K562 (cell line): ENCODE measurements around the gene FAM90A1.
"Not testable (repeated sequence)": the region's sequence is repeated elsewhere in the genome, so short reads cannot be mapped to it uniquely, and the experiment has no call there.

Source experiments
- BHLHE40 ChIP-seq: IDR thresholded peaks from 2 replicates; pipeline ENCODE4 v1.6.1; 2011; ENCODE audit warnings: low read length, improper control_type of control experiment
- CEBPB ChIP-seq: fragments of 450-650 bp; IDR thresholded peaks from 2 replicates; pipeline ENCODE4 v1.6.1; 2016; ENCODE audit warnings: missing genetic modification characterization, missing compliant biosample characterization
- GATA2 ChIP-seq: sonication (generic); formaldehyde crosslinking; IDR thresholded peaks from 2 replicates; pipeline ENCODE4 v1.4.0; 2020; ENCODE audit warnings: mild to moderate bottlenecking, missing genetic modification reagents
- HDAC3 ChIP-seq: fragments of 450-650 bp; IDR thresholded peaks from 2 replicates; pipeline ENCODE4 v1.6.1; 2018; ENCODE audit warnings: borderline replicate concordance, mild to moderate bottlenecking, moderate library complexity; ENCODE audit not compliant: partially characterized antibody
- KLF16 ChIP-seq: IDR thresholded peaks from 2 replicates; pipeline ENCODE4 v1.6.1; 2016; ENCODE audit warnings: antibody characterized with exemption
- MEF2A ChIP-seq: IDR thresholded peaks from 2 replicates; pipeline ENCODE4 v1.6.1; 2011; ENCODE audit warnings: low read depth, mild to moderate bottlenecking, low read length, moderate library complexity; ENCODE audit not compliant: control insufficient read depth
- MTA2 ChIP-seq: fragments of 450-650 bp; IDR thresholded peaks from 2 replicates; pipeline ENCODE4 v1.6.1; 2016; ENCODE audit warnings: low read depth
- RAD21 ChIP-seq, 2 experiments: fragments of 250-450 bp in 1 of 2; fragments of 450-650 bp in 1 of 2; sonication (Bioruptor Pico) in 1 of 2; formaldehyde crosslinking in 1 of 2; IDR thresholded peaks in 1 of 2; conservative IDR thresholded peaks in 1 of 2; 2 replicates each; pipeline versions ENCODE4 v1.4.0 to v1.8.0; 2020 to 2022; ENCODE audit warnings: mild to moderate bottlenecking in 2 of 2, moderate library complexity in 1 of 2
- SRSF3 ChIP-seq: fragments of 200-400 bp; formaldehyde crosslinking; IDR thresholded peaks from 2 replicates; pipeline ENCODE4 v1.6.1; 2016; ENCODE audit warnings: mild to moderate bottlenecking, low read length, moderate library complexity; ENCODE audit not compliant: insufficient read depth
- ZNF316 ChIP-seq: fragments of 450-650 bp; IDR thresholded peaks from 2 replicates; pipeline ENCODE4 v1.6.1; 2016
- TF ChIP-seq, protein P1 (sequence below), 3 experiments: fragments of 200-800 bp in 1 of 3; fragments of 250-450 bp in 1 of 3; fragments of 450-650 bp in 1 of 3; sonication (Bioruptor Pico) in 1 of 3; sonication (Bioruptor generic) in 1 of 3; formaldehyde crosslinking in 1 of 3; IDR thresholded peaks; 2 replicates each; pipeline versions ENCODE4 v1.6.1 to v1.8.0; 2016 to 2022; ENCODE audit warnings: mild to moderate bottlenecking in 2 of 3, missing genetic modification characterization in 2 of 3, missing compliant biosample characterization in 1 of 3, moderate library complexity in 1 of 3
- TF ChIP-seq, protein P2 (sequence below), 2 experiments: fragments of 450-650 bp; formaldehyde crosslinking in 1 of 2; IDR thresholded peaks; 2 replicates each; pipeline versions ENCODE4 v1.4.0 to v1.6.1; 2014 to 2020; ENCODE audit warnings: mild to moderate bottlenecking in 2 of 2, borderline replicate concordance in 1 of 2, low read depth in 1 of 2

DNA sequence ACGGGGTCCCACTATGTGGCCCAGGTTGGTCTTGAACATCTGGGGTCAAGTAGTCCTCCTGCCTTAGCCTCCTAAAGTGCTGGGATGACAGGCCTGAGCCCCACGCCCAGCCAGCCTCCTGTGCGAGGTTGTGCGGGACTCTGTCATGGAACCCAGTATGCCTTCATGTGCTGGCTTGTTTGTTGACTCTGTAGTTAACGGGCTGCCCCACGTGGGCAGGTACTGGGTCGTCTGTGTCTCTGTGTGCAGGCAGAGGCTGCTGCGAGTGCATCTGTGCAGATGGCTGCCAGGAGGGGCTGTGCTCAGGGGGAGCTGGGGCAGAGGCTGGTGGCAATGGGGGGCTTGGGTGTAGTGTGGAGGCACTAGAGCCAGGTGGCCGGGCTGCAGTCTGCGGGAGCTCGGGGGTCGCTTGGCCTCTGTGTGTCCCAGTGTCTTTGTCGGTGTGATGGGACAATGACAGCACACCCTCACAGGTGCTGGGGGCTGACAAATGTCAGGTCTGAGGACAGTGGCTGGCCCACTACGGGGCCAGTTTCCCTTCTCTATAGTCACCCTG lies 6.0 kb upstream of the FAM90A1 start:
- not testable (repeated sequence) for TF ChIP-seq RAD21 (CRISPR knock-in tag; conservative IDR thresholded peaks at IDR 0.05 in 1 of 2, IDR thresholded peaks at IDR 0.05 in 1 of 2); KLF16; HDAC3; ZNF316; BHLHE40; MTA2; CEBPB; MEF2A; GATA2 (CRISPR knock-in tag); SRSF3
- TF ChIP-seq, protein P1, sequence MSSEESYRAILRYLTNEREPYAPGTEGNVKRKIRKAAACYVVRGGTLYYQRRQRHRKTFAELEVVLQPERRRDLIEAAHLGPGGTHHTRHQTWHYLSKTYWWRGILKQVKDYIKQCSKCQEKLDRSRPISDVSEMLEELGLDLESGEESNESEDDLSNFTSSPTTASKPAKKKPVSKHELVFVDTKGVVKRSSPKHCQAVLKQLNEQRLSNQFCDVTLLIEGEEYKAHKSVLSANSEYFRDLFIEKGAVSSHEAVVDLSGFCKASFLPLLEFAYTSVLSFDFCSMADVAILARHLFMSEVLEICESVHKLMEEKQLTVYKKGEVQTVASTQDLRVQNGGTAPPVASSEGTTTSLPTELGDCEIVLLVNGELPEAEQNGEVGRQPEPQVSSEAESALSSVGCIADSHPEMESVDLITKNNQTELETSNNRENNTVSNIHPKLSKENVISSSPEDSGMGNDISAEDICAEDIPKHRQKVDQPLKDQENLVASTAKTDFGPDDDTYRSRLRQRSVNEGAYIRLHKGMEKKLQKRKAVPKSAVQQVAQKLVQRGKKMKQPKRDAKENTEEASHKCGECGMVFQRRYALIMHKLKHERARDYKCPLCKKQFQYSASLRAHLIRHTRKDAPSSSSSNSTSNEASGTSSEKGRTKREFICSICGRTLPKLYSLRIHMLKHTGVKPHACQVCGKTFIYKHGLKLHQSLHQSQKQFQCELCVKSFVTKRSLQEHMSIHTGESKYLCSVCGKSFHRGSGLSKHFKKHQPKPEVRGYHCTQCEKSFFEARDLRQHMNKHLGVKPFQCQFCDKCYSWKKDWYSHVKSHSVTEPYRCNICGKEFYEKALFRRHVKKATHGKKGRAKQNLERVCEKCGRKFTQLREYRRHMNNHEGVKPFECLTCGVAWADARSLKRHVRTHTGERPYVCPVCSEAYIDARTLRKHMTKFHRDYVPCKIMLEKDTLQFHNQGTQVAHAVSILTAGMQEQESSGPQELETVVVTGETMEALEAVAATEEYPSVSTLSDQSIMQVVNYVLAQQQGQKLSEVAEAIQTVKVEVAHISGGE (CRISPR knock-in tag; IDR thresholded peaks at IDR 0.05), result not testable (repeated sequence)
- TF ChIP-seq, protein P2, sequence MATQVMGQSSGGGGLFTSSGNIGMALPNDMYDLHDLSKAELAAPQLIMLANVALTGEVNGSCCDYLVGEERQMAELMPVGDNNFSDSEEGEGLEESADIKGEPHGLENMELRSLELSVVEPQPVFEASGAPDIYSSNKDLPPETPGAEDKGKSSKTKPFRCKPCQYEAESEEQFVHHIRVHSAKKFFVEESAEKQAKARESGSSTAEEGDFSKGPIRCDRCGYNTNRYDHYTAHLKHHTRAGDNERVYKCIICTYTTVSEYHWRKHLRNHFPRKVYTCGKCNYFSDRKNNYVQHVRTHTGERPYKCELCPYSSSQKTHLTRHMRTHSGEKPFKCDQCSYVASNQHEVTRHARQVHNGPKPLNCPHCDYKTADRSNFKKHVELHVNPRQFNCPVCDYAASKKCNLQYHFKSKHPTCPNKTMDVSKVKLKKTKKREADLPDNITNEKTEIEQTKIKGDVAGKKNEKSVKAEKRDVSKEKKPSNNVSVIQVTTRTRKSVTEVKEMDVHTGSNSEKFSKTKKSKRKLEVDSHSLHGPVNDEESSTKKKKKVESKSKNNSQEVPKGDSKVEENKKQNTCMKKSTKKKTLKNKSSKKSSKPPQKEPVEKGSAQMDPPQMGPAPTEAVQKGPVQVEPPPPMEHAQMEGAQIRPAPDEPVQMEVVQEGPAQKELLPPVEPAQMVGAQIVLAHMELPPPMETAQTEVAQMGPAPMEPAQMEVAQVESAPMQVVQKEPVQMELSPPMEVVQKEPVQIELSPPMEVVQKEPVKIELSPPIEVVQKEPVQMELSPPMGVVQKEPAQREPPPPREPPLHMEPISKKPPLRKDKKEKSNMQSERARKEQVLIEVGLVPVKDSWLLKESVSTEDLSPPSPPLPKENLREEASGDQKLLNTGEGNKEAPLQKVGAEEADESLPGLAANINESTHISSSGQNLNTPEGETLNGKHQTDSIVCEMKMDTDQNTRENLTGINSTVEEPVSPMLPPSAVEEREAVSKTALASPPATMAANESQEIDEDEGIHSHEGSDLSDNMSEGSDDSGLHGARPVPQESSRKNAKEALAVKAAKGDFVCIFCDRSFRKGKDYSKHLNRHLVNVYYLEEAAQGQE (IDR thresholded peaks at IDR 0.05; ENCODE audit: borderline replicate concordance), result not testable (repeated sequence)
- TF ChIP-seq, protein P2 (CRISPR knock-in tag; IDR thresholded peaks at IDR 0.05; ENCODE audit: low read depth), result not testable (repeated sequence)
